ENCODE data around the gene MASP1. TPM values are rescaled to one million over a fixed set of nuclear protein-coding genes. Genes with fewer than 3 reads are reported as not detected.

MASP1 gene
- total RNA-seq, 4 donors from 2014 or later: 0.92 to 4.6 (median 1.2) TPM

- TF ChIP-seq POLR2A (IDR thresholded peaks at IDR 0.05) (no peak), CTCF (IDR thresholded peaks at IDR 0.05) (no peak)
- intact Hi-C loops (cut with DNase I): no loop called here
Measured at GRCh38 chr3:187296058-187296457, 4.5 kb upstream of the MASP1 start.

GRCh38 chr3:187295316-187296034 is 3.9 kb upstream of the MASP1 start:
- H3K36me3 ChIP-seq: no peaks in the 10 kb centered on the region
- no peak overlapping the region for H3K27ac ChIP-seq
- H3K4me1 ChIP-seq: peaks cover 0 to 7% (median 6%) of the 10 kb centered on the region in 3 donors
- no peak for TF ChIP-seq CTCF (IDR thresholded peaks at IDR 0.05)
- no peak for TF ChIP-seq POLR2A (IDR thresholded peaks at IDR 0.05)
- peaks cover 0 to 15% (median 0%) of the 10 kb centered on the region in 4 donors for H3K27me3 ChIP-seq
- no peaks in the 10 kb centered on the region for H3K9me3 ChIP-seq
- no peak for DNase-seq
- WGBS, 2 donors: 65 to 73% methylated on average over 6 of the region's 6 CpGs
- H3K4me3 ChIP-seq: no peak overlapping the region
- intact Hi-C loops (cut with DNase I): no loop called here

More at GRCh38 chr3:187296058-187296457, 4.5 kb upstream of the MASP1 start:
- Histone ChIP-seq H3K9me3 (no peaks in the 10 kb centered on the region), H3K27me3 (peaks cover 0 to 14% (median 0%) of the 10 kb centered on the region in 4 donors), H3K27ac (no peak overlapping the region), H3K4me3 (no peak overlapping the region), H3K4me1 (peaks cover 0 to 6% (median 6%) of the 10 kb centered on the region in 3 donors), H3K36me3 (no peaks in the 10 kb centered on the region)
- no peak for DNase-seq
- 47 to 55% methylated on average over 3 of the region's 3 CpGs for WGBS, 2 donors

- Histone ChIP-seq H3K27me3 (peaks cover 0 to 15% (median 0%) of the 10 kb centered on the region in 4 donors), H3K27ac (peak overlapping the region in 2 of 4 donors; percentile 34 to 50), H3K9me3 (no peaks in the 10 kb centered on the region), H3K4me1 (peaks cover 3 to 7% (median 6%) of the 10 kb centered on the region in 3 donors), H3K36me3 (no peaks in the 10 kb centered on the region), H3K4me3 (no peak overlapping the region)
- intact Hi-C loops (cut with DNase I): no loop called here
- TF ChIP-seq CTCF (IDR thresholded peaks at IDR 0.05): no peak
- no peak for TF ChIP-seq POLR2A (IDR thresholded peaks at IDR 0.05)
- no peak for DNase-seq
- 68 to 70% methylated on average over 9 of the region's 9 CpGs for WGBS, 2 donors
Measured at GRCh38 chr3:187293516-187294430, 2.2 kb upstream of the MASP1 start.

GRCh38 chr3:187292631-187293515 is 1.3 kb upstream of the MASP1 start:
- Histone ChIP-seq H3K27ac (peak overlapping the region in 2 of 4 donors; percentile 67), H3K36me3 (no peaks in the 10 kb centered on the region), H3K4me3 (no peak overlapping the region), H3K9me3 (no peaks in the 10 kb centered on the region), H3K4me1 (peaks cover 3 to 15% (median 6%) of the 10 kb centered on the region in 3 donors), H3K27me3 (peaks cover 0 to 15% (median 0%) of the 10 kb centered on the region in 4 donors)
- DNase-seq: no peak
- WGBS, 2 donors: 58 to 70% methylated on average over 5 of the region's 5 CpGs
- intact Hi-C loops (cut with DNase I): no loop called here
- no peak for TF ChIP-seq CTCF (IDR thresholded peaks at IDR 0.05)
- TF ChIP-seq POLR2A (IDR thresholded peaks at IDR 0.05): no peak
